K562 (cell line): Measurements from ENCODE around the gene JMJD1C. TPM values are rescaled to one million over a fixed set of nuclear protein-coding genes. Genes with fewer than 3 reads are reported as not detected.

Experiments used
- DPF2 ChIP-seq: fragments of 450-650 bp; IDR thresholded peaks from 2 replicates; pipeline ENCODE4 v1.6.1; 2016
- FIP1L1 ChIP-seq: fragments of 200-400 bp; formaldehyde crosslinking; IDR thresholded peaks from 2 replicates; pipeline ENCODE4 v1.6.1; 2018; ENCODE audit warnings: mild to moderate bottlenecking, low read depth, low read length; ENCODE audit not compliant: poor library complexity, severe bottlenecking
- HNRNPL ChIP-seq: fragments of 200-400 bp; formaldehyde crosslinking; IDR thresholded peaks from 2 replicates; pipeline ENCODE4 v1.6.1; 2017; ENCODE audit warnings: low read depth, mild to moderate bottlenecking, low read length
- JUNB ChIP-seq: fragments of 450-650 bp; formaldehyde crosslinking; conservative IDR thresholded peaks from 2 replicates; pipeline ENCODE4 v1.4.0; 2020; ENCODE audit warnings: mild to moderate bottlenecking
- KLF1 ChIP-seq: fragments of 450-650 bp; IDR thresholded peaks from 2 replicates; pipeline ENCODE4 v1.6.1; 2016; ENCODE audit warnings: missing genetic modification characterization, missing compliant biosample characterization
- NRF1 ChIP-seq, 2 experiments: fragments of 450-650 bp; IDR thresholded peaks in 1 of 2; conservative IDR thresholded peaks in 1 of 2; 2 replicates each; pipeline ENCODE4 v1.6.1; 2014; ENCODE audit warnings: mild to moderate bottlenecking in 2 of 2
- RAD51 ChIP-seq: fragments of 450-650 bp; IDR thresholded peaks from 2 replicates; pipeline ENCODE4 v1.7.1; 2016; ENCODE audit warnings: low read depth, mild to moderate bottlenecking, borderline replicate concordance
- SRSF9 ChIP-seq: fragments of 200-400 bp; formaldehyde crosslinking; IDR thresholded peaks from 2 replicates; pipeline ENCODE4 v1.6.1; 2017; ENCODE audit warnings: low read depth, low read length, borderline replicate concordance
- U2AF1 ChIP-seq: fragments of 200-400 bp; formaldehyde crosslinking; optimal IDR thresholded peaks from 2 replicates; pipeline ENCODE3; 2017; ENCODE audit warnings: mild to moderate bottlenecking, low read depth, low read length, moderate library complexity
- ZNF134 ChIP-seq: fragments of 250-450 bp; sonication (Bioruptor Pico); conservative IDR thresholded peaks from 2 replicates; pipeline ENCODE4 v1.4.0; 2020
- ZNF165 ChIP-seq: fragments of 250-450 bp; sonication (Bioruptor Pico); IDR thresholded peaks from 2 replicates; pipeline ENCODE4 v1.4.0; 2020; ENCODE audit warnings: borderline replicate concordance
- ZNF780A ChIP-seq: fragments of 250-450 bp; sonication (Bioruptor Pico); IDR thresholded peaks from 2 replicates; pipeline ENCODE4 v1.5.0; 2021; ENCODE audit warnings: mild to moderate bottlenecking
- polyA plus RNA-seq, 8 experiments: library from polyadenylated mRNA; depleted of rRNA in 4 of 8; stranded (reverse) in 5 of 8; unstranded in 3 of 8; fragments of >200 nt; fragmentation: Nextera tagmentation in 2 of 8; fragmentation: Illumina TruSeq in 1 of 8; extraction: Ambion mirVana in 2 of 8; extraction: Trizol in 1 of 8; gene quantifications; 2 replicates each; pipeline versions ENCODE4 v1.2.1 to v1.2.3, GENCODE V29; 2011 to 2014; ENCODE audit warnings: inconsistent platforms in 1 of 8, missing spikeins in 1 of 8
- total RNA-seq, 7 experiments: library from RNA; depleted of rRNA in 6 of 7; stranded (reverse); fragments of >200 nt in 6 of 7; fragmentation: Illumina TruSeq in 2 of 7; extraction: Trizol in 2 of 7; gene quantifications; 2 replicates each; pipeline versions ENCODE4 v1.2.1 to v1.2.3, GENCODE V29; 2011 to 2021; ENCODE audit warnings: low replicate concordance in 1 of 7
- TF ChIP-seq, protein P1 (sequence below): fragments of 200-600 bp; sonication (generic); IDR thresholded peaks from one replicate; pipeline ENCODE4 v1.6.1; 2012; ENCODE audit warnings: mild to moderate bottlenecking, low read depth, low read length, inconsistent platforms
- TF ChIP-seq, protein P2 (sequence below): sonication (generic); formaldehyde crosslinking; IDR thresholded peaks from 2 replicates; pipeline ENCODE4 v1.8.0; 2023; ENCODE audit warnings: mild to moderate bottlenecking, missing genetic modification reagents

Gene JMJD1C
- total and polyA plus RNA-seq, 9 of the 15 experiments (the other 6 are each of a cell fraction or from before 2014, with no cell fraction given): 25.3 to 68.0 (median 47.2) TPM

GRCh38 chr10:63268798-63269503 is 196.8 kb downstream of the JMJD1C start (continued):
- TF ChIP-seq U2AF1 (no peak), ZNF780A (CRISPR knock-in tag) (no peak), JUNB (CRISPR knock-in tag) (no peak), ZNF165 (CRISPR knock-in tag) (no peak), RAD51 (peak; percentile 37), KLF1 (peak; percentile 28; the same call in 1 of the 2 replicates), DPF2 (peak; percentile 85), HNRNPL (no peak), ZNF134 (CRISPR knock-in tag) (no peak), SRSF9 (no peak), NRF1 (conservative IDR thresholded peaks at IDR 0.05 in 1 of 2, IDR thresholded peaks at IDR 0.05 in 1 of 2) (peak in 1 of 2 experiments; percentile 51; a peak in 2 of 4 replicates), FIP1L1 (no peak)
- TF ChIP-seq, protein P1, sequence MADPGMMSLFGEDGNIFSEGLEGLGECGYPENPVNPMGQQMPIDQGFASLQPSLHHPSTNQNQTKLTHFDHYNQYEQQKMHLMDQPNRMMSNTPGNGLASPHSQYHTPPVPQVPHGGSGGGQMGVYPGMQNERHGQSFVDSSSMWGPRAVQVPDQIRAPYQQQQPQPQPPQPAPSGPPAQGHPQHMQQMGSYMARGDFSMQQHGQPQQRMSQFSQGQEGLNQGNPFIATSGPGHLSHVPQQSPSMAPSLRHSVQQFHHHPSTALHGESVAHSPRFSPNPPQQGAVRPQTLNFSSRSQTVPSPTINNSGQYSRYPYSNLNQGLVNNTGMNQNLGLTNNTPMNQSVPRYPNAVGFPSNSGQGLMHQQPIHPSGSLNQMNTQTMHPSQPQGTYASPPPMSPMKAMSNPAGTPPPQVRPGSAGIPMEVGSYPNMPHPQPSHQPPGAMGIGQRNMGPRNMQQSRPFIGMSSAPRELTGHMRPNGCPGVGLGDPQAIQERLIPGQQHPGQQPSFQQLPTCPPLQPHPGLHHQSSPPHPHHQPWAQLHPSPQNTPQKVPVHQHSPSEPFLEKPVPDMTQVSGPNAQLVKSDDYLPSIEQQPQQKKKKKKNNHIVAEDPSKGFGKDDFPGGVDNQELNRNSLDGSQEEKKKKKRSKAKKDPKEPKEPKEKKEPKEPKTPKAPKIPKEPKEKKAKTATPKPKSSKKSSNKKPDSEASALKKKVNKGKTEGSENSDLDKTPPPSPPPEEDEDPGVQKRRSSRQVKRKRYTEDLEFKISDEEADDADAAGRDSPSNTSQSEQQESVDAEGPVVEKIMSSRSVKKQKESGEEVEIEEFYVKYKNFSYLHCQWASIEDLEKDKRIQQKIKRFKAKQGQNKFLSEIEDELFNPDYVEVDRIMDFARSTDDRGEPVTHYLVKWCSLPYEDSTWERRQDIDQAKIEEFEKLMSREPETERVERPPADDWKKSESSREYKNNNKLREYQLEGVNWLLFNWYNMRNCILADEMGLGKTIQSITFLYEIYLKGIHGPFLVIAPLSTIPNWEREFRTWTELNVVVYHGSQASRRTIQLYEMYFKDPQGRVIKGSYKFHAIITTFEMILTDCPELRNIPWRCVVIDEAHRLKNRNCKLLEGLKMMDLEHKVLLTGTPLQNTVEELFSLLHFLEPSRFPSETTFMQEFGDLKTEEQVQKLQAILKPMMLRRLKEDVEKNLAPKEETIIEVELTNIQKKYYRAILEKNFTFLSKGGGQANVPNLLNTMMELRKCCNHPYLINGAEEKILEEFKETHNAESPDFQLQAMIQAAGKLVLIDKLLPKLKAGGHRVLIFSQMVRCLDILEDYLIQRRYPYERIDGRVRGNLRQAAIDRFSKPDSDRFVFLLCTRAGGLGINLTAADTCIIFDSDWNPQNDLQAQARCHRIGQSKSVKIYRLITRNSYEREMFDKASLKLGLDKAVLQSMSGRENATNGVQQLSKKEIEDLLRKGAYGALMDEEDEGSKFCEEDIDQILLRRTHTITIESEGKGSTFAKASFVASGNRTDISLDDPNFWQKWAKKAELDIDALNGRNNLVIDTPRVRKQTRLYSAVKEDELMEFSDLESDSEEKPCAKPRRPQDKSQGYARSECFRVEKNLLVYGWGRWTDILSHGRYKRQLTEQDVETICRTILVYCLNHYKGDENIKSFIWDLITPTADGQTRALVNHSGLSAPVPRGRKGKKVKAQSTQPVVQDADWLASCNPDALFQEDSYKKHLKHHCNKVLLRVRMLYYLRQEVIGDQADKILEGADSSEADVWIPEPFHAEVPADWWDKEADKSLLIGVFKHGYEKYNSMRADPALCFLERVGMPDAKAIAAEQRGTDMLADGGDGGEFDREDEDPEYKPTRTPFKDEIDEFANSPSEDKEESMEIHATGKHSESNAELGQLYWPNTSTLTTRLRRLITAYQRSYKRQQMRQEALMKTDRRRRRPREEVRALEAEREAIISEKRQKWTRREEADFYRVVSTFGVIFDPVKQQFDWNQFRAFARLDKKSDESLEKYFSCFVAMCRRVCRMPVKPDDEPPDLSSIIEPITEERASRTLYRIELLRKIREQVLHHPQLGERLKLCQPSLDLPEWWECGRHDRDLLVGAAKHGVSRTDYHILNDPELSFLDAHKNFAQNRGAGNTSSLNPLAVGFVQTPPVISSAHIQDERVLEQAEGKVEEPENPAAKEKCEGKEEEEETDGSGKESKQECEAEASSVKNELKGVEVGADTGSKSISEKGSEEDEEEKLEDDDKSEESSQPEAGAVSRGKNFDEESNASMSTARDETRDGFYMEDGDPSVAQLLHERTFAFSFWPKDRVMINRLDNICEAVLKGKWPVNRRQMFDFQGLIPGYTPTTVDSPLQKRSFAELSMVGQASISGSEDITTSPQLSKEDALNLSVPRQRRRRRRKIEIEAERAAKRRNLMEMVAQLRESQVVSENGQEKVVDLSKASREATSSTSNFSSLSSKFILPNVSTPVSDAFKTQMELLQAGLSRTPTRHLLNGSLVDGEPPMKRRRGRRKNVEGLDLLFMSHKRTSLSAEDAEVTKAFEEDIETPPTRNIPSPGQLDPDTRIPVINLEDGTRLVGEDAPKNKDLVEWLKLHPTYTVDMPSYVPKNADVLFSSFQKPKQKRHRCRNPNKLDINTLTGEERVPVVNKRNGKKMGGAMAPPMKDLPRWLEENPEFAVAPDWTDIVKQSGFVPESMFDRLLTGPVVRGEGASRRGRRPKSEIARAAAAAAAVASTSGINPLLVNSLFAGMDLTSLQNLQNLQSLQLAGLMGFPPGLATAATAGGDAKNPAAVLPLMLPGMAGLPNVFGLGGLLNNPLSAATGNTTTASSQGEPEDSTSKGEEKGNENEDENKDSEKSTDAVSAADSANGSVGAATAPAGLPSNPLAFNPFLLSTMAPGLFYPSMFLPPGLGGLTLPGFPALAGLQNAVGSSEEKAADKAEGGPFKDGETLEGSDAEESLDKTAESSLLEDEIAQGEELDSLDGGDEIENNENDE: no peak
- TF ChIP-seq, protein P2, sequence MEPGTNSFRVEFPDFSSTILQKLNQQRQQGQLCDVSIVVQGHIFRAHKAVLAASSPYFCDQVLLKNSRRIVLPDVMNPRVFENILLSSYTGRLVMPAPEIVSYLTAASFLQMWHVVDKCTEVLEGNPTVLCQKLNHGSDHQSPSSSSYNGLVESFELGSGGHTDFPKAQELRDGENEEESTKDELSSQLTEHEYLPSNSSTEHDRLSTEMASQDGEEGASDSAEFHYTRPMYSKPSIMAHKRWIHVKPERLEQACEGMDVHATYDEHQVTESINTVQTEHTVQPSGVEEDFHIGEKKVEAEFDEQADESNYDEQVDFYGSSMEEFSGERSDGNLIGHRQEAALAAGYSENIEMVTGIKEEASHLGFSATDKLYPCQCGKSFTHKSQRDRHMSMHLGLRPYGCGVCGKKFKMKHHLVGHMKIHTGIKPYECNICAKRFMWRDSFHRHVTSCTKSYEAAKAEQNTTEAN (CRISPR knock-in tag): peak; percentile 29; the same call in 1 of the 2 replicates
